PFSK-1 (cell line): ENCODE results near the gene CRYGA.

ENCODE experiments used
- FOXP2 ChIP-seq: optimal IDR thresholded peaks from 2 replicates; pipeline ENCODE3; 2011; ENCODE audit warnings: borderline replicate concordance, control low read depth, inconsistent platforms; ENCODE audit not compliant: insufficient read depth; ENCODE audit errors: extremely low read length, extremely low read depth
- POLR2AphosphoS5 ChIP-seq: IDR thresholded peaks from 2 replicates; pipeline ENCODE4 v1.6.1; 2012; ENCODE audit warnings: low read depth, mild to moderate bottlenecking, control low read depth, low read length, moderate library complexity
- SIN3A ChIP-seq: IDR thresholded peaks from 2 replicates; pipeline ENCODE4 v1.6.1; 2012; ENCODE audit warnings: mild to moderate bottlenecking, low read length, moderate library complexity, borderline replicate concordance; ENCODE audit not compliant: insufficient read depth
- TAF1 ChIP-seq: IDR thresholded peaks from 2 replicates; pipeline ENCODE4 v1.6.1; 2012; ENCODE audit warnings: low read length, control low read depth, borderline replicate concordance; ENCODE audit not compliant: insufficient read depth
- TF ChIP-seq, protein P1 (sequence below), 2 experiments: IDR thresholded peaks; 2 replicates each; pipeline versions ENCODE4 v1.6.1 to v1.8.0; 2011 to 2012; ENCODE audit warnings: low read depth in 2 of 2, low read length in 2 of 2, control low read depth in 1 of 2, inconsistent platforms in 1 of 2, mild to moderate bottlenecking in 1 of 2, moderate library complexity in 1 of 2; ENCODE audit not compliant: insufficient read depth in 1 of 2

Gene CRYGA

DNA sequence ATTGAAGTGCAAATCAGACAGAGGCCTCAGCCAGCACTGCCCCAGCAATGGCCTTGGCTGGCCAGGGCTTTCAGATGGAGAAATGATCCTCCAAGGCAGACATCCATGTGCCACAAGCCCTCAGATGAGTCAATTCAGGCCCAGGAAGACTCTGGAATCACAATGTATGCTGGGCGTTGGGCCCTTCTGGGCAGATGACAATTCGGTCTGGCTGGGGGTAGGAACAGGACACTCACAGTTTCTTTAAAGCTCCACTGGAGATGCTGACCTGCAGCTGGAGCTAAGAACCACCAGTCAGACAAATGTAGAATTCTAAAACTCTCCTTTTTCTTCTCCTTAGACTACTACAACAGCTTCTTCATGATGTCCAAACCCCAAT is 26.7 kb downstream of the CRYGA start:
- no peak for TF ChIP-seq FOXP2
- TF ChIP-seq TAF1 = no peak
- TF ChIP-seq SIN3A = no peak
- no peak for TF ChIP-seq POLR2AphosphoS5
- TF ChIP-seq, protein P1, sequence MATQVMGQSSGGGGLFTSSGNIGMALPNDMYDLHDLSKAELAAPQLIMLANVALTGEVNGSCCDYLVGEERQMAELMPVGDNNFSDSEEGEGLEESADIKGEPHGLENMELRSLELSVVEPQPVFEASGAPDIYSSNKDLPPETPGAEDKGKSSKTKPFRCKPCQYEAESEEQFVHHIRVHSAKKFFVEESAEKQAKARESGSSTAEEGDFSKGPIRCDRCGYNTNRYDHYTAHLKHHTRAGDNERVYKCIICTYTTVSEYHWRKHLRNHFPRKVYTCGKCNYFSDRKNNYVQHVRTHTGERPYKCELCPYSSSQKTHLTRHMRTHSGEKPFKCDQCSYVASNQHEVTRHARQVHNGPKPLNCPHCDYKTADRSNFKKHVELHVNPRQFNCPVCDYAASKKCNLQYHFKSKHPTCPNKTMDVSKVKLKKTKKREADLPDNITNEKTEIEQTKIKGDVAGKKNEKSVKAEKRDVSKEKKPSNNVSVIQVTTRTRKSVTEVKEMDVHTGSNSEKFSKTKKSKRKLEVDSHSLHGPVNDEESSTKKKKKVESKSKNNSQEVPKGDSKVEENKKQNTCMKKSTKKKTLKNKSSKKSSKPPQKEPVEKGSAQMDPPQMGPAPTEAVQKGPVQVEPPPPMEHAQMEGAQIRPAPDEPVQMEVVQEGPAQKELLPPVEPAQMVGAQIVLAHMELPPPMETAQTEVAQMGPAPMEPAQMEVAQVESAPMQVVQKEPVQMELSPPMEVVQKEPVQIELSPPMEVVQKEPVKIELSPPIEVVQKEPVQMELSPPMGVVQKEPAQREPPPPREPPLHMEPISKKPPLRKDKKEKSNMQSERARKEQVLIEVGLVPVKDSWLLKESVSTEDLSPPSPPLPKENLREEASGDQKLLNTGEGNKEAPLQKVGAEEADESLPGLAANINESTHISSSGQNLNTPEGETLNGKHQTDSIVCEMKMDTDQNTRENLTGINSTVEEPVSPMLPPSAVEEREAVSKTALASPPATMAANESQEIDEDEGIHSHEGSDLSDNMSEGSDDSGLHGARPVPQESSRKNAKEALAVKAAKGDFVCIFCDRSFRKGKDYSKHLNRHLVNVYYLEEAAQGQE (IDR thresholded peaks at IDR 0.05; ENCODE audit: insufficient read depth in 1 of 2, low read depth in 2 of 2, low read length in 2 of 2) = no peak

DNA sequence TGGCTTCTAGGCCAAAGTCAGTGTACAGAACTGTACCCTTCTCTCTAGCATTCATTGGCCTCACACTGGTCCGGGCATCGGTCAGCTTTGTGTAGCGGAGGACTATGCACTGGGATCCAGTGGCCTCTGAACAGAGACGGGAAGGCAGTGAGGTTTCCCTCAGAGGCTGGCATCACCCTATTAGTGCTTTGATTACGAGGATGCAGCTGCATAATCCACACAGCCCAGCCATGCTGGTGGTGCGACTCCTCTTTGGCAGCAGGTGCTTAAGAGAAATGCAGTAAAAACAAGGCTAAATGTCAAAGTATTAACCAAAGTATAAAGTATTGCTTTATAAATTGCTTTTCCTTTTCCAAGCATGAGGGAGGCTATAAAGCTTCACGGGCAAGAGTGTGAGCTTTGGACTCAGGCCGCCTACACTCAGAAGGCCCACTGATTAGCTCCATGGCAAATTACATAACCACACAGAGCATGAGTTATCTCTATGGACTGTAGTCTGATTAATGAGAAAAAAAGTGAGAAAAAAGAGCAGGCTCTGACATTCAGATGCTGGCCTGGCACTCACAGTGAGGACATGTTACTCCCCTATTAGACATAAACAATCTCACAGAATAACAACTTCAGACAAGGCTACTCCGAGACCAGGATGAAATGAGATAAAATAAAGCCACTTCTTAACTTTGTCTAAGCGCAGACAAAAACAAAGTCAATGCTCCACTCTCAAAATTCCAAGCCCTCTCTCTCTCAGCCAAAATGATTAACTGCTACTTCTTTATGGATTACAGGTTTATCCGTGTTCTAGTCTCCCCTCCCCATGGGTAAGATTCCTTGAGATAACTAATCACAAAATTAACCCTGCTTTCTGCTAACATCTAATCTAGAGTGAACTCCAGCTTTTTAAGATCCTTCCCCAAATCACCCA is 27.3 kb downstream of the CRYGA start:
- TF ChIP-seq TAF1 = no peak
- no peak for TF ChIP-seq POLR2AphosphoS5
- no peak for TF ChIP-seq FOXP2
- TF ChIP-seq, protein P1 (IDR thresholded peaks at IDR 0.05; ENCODE audit: insufficient read depth in 1 of 2, low read depth in 2 of 2, low read length in 2 of 2) = no peak
- no peak for TF ChIP-seq SIN3A

DNA sequence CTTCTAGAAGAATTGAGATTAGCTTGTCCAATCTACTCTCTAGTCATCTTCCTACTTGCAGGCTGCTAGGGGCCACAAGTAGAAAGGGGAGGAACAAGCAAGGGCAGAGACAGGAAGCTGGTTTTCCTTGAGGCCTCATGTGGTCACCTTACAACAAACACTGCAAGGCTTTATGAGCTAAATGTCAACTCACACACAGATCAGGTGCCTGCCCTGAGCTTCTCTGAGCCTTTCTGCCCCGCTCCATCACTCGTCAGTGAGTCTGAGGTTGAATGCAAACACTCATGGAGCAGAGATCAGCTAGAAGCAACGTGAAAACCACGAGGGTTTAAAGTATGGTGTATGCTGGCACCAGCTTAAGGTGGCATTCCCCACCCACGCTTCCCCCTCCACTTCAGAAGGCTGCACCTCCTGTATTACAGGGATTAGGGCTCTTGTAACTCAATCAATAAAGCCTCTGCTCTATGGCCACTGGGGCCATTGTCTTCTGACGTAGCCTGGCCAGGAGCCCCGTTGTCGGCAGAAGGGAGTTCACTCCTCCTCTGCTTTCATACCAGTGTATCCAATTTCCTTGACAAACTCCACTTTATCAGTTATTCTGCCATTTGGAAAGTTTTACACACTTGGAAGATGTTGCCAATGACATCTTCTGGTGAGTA is 28.3 kb downstream of the CRYGA start:
- TF ChIP-seq FOXP2 = no peak
- TF ChIP-seq POLR2AphosphoS5 = no peak
- no peak for TF ChIP-seq SIN3A
- TF ChIP-seq, protein P1 (IDR thresholded peaks at IDR 0.05; ENCODE audit: insufficient read depth in 1 of 2, low read depth in 2 of 2, low read length in 2 of 2) = no peak
- no peak for TF ChIP-seq TAF1

DNA sequence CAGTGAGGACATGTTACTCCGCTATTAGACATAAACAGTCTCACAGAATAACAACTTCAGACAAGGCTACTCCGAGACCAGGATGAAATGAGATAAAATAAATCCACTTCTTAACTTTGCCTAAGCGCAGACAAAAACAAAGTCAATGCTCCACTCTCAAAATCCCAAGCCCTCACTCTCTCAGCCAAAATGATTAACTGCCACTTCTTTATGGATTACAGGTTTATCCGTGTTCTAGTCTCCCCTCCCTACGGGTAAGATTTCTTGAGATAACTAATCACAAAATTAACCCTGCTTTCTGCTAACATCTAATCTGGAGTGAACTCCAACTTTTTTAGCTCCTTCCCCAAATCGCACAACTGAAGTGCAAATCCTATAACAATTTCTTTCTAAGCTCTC is 32.7 kb downstream of the CRYGA start:
- TF ChIP-seq FOXP2 (no peak), POLR2AphosphoS5 (no peak), SIN3A (no peak), TAF1 (no peak)
- TF ChIP-seq, protein P1 (IDR thresholded peaks at IDR 0.05; ENCODE audit: insufficient read depth in 1 of 2, low read depth in 2 of 2, low read length in 2 of 2) = no peak
